DOHH2 (cell line): Measurements from ENCODE around the gene CYP1B1.

ENCODE experiments used
- H3F3A ChIP-seq: fragments of 200-600 bp; sonication (generic), shearing (Covaris generic); 2 replicates; pipeline ENCODE4 v1.6.0; 2016; ENCODE audit warnings: antibody characterized with exemption, mild to moderate bottlenecking; ENCODE audit not compliant: control insufficient read depth, insufficient read depth
- H3K27ac ChIP-seq: fragments of 200-600 bp; sonication (generic); 2 replicates; pipeline ENCODE4 v1.5.1; 2014; ENCODE audit warnings: low read depth, mild to moderate bottlenecking, low read length, moderate library complexity
- H3K27me3 ChIP-seq: fragments of 200-600 bp; sonication (generic); 2 replicates; pipeline ENCODE4 v1.6.1; 2014; ENCODE audit warnings: mild to moderate bottlenecking, low read length, mixed read lengths; ENCODE audit not compliant: control insufficient read depth
- H3K36me3 ChIP-seq: fragments of 200-600 bp; sonication (generic); 2 replicates; pipeline ENCODE4 v1.6.1; 2014; ENCODE audit warnings: mild to moderate bottlenecking, low read length, moderate library complexity, mixed read lengths; ENCODE audit not compliant: control insufficient read depth
- H3K4me1 ChIP-seq: fragments of 200-600 bp; sonication (generic); 2 replicates; pipeline ENCODE4 v1.6.1; 2014; ENCODE audit warnings: mild to moderate bottlenecking, low read length, mixed read lengths; ENCODE audit not compliant: control insufficient read depth
- H3K4me2 ChIP-seq: fragments of 200-600 bp; sonication (generic); 2 replicates; pipeline ENCODE4 v1.6.0; 2014; ENCODE audit warnings: mild to moderate bottlenecking, low read length, moderate library complexity
- H3K4me3 ChIP-seq: fragments of 200-600 bp; sonication (generic); 2 replicates; pipeline ENCODE4 v1.5.1; 2014; ENCODE audit warnings: mild to moderate bottlenecking, low read length, mixed read lengths
- H3K79me2 ChIP-seq: fragments of 200-600 bp; sonication (generic); 2 replicates; pipeline ENCODE4 v1.6.1; 2014; ENCODE audit warnings: mild to moderate bottlenecking, low read length, mixed read lengths; ENCODE audit not compliant: control insufficient read depth
- H3K9me2 ChIP-seq: fragments of 200-600 bp; sonication (generic); replicated peaks from 2 replicates; pipeline ENCODE4 v1.6.1; 2014; ENCODE audit warnings: mild to moderate bottlenecking, low read length, mixed read lengths; ENCODE audit not compliant: control insufficient read depth
- H3K9me3 ChIP-seq: fragments of 200-600 bp; sonication (generic); 2 replicates; pipeline ENCODE4 v1.6.1; 2014; ENCODE audit warnings: antibody characterized with exemption, low read length, mixed read lengths; ENCODE audit not compliant: control insufficient read depth, insufficient read depth
- H4K20me1 ChIP-seq: fragments of 200-600 bp; sonication (generic); 2 replicates; pipeline ENCODE4 v1.6.0; 2014; ENCODE audit warnings: low read depth, mild to moderate bottlenecking, antibody characterized with exemption, low read length, moderate library complexity; ENCODE audit not compliant: control insufficient read depth, insufficient read depth
- CTCF ChIP-seq: fragments of 200-600 bp; sonication (generic); IDR thresholded peaks from one replicate; pipeline ENCODE4 v1.5.1; 2014; ENCODE audit warnings: antibody characterized with exemption, mild to moderate bottlenecking, low read depth, low read length; ENCODE audit not compliant: poor library complexity, severe bottlenecking
- EZH2phosphoT487 ChIP-seq: fragments of 200-600 bp; sonication (generic); IDR thresholded peaks from 2 replicates; pipeline ENCODE4 v1.6.1; 2017; ENCODE audit warnings: borderline replicate concordance, mild to moderate bottlenecking, antibody characterized with exemption, low read length, moderate library complexity, mixed read lengths

The CYP1B1 gene

GRCh38 chr2:38122344-38122743 is 46.4 kb upstream of the CYP1B1 start:
- Histone ChIP-seq H3K79me2 (no peaks in the 10 kb centered on the region), H3K4me2 (no peak overlapping the region), H3K27ac (no peak overlapping the region), H3F3A (no peaks in the 10 kb centered on the region), H3K9me2 (no peaks in the 10 kb centered on the region), H4K20me1 (no peaks in the 10 kb centered on the region), H3K27me3 (no peaks in the 10 kb centered on the region), H3K9me3 (peaks cover 9% of the 10 kb centered on the region; the same call in 1 of the 2 replicates), H3K36me3 (no peaks in the 10 kb centered on the region), H3K4me3 (no peak overlapping the region), H3K4me1 (no peaks in the 10 kb centered on the region)
- TF ChIP-seq EZH2phosphoT487 = no peak
- no peak for TF ChIP-seq CTCF

- Histone ChIP-seq H3K36me3 (no peaks in the 10 kb centered on the region), H4K20me1 (no peaks in the 10 kb centered on the region), H3K27me3 (no peaks in the 10 kb centered on the region), H3K79me2 (no peaks in the 10 kb centered on the region), H3K4me1 (no peaks in the 10 kb centered on the region), H3K27ac (no peak overlapping the region), H3K4me2 (no peak overlapping the region), H3K9me3 (no peaks in the 10 kb centered on the region; the same call in 1 of the 2 replicates), H3F3A (no peaks in the 10 kb centered on the region), H3K4me3 (no peak overlapping the region), H3K9me2 (no peaks in the 10 kb centered on the region)
- TF ChIP-seq CTCF = no peak
- no peak for TF ChIP-seq EZH2phosphoT487
Observed at GRCh38 chr2:38121481-38121880, 45.5 kb upstream of the CYP1B1 start.

- TF ChIP-seq EZH2phosphoT487 (no peak), CTCF (no peak)
- H3K4me2 ChIP-seq = no peak overlapping the region
- H3K4me3 ChIP-seq = no peak overlapping the region
- H3K27me3 ChIP-seq = no peaks in the 10 kb centered on the region
- H3F3A ChIP-seq = no peaks in the 10 kb centered on the region
- no peaks in the 10 kb centered on the region for H3K9me3 ChIP-seq
- no peaks in the 10 kb centered on the region for H3K9me2 ChIP-seq
- no peaks in the 10 kb centered on the region for H3K79me2 ChIP-seq
- no peaks in the 10 kb centered on the region for H4K20me1 ChIP-seq
- H3K36me3 ChIP-seq = no peaks in the 10 kb centered on the region
- H3K27ac ChIP-seq = no peak overlapping the region
- H3K4me1 ChIP-seq = no peaks in the 10 kb centered on the region
Observed at GRCh38 chr2:38120829-38121228, 44.9 kb upstream of the CYP1B1 start.

- H3K4me1 ChIP-seq = no peaks in the 10 kb centered on the region
- no peaks in the 10 kb centered on the region for H3F3A ChIP-seq
- H3K4me3 ChIP-seq = no peak overlapping the region
- H4K20me1 ChIP-seq = no peaks in the 10 kb centered on the region
- no peaks in the 10 kb centered on the region for H3K9me3 ChIP-seq
- no peaks in the 10 kb centered on the region for H3K79me2 ChIP-seq
- no peaks in the 10 kb centered on the region for H3K27me3 ChIP-seq
- H3K27ac ChIP-seq = no peak overlapping the region
- no peaks in the 10 kb centered on the region for H3K36me3 ChIP-seq
- H3K4me2 ChIP-seq = no peak overlapping the region
- TF ChIP-seq CTCF = no peak
- no peak for TF ChIP-seq EZH2phosphoT487
- H3K9me2 ChIP-seq = no peaks in the 10 kb centered on the region
Observed at GRCh38 chr2:38120264-38120592, 44.3 kb upstream of the CYP1B1 start.
